NT2/D1 (cell line): ENCODE data around the gene HUNK.
"Not testable (repeated sequence)": the region's sequence is repeated elsewhere in the genome, so short reads cannot be mapped to it uniquely, and the experiment has no call there.

Source experiments
- SUZ12 ChIP-seq: IDR thresholded peaks from 2 replicates; pipeline ENCODE4 v1.6.1; 2011; ENCODE audit not compliant: insufficient read length, insufficient read depth; ENCODE audit errors: extremely low read depth
- YY1 ChIP-seq: IDR thresholded peaks from 2 replicates; pipeline ENCODE4 v1.6.1; 2011; ENCODE audit not compliant: insufficient read length, insufficient read depth
- ZNF274 ChIP-seq: IDR thresholded peaks from 2 replicates; pipeline ENCODE4 v1.6.1; 2011; ENCODE audit warnings: mild to moderate bottlenecking, low read depth, low read length

DNA sequence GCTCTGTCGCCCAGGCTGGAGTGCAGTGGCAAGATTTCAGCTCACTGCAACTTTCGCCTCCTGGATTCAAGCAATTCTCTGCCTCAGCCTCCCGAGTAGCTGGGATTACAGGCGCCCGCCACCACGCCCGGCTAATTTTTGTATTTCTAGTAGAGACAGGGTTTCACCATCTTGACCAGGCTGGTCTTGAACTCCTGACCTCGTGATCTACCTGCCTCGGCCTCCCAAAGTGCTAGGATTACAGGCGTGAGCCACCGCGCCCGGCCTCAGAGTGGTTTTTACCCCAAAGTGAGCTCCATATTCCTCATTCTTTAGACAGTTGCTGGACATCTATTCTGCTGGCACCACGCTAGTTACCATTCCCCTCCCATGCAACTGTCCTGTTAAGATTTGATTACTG is 1.4 kb upstream of the HUNK start:
- TF ChIP-seq SUZ12, YY1, ZNF274: not testable (repeated sequence)
